GM20000 (cell line): Measurements from ENCODE around the gene PAPSS1.
"Not testable (repeated sequence)": the region's sequence is repeated elsewhere in the genome, so short reads cannot be mapped to it uniquely, and the experiment has no call there.

Experiments
- DNase-seq: peaks from one replicate; pipeline ENCODE4 v3.0.0; 2012; ENCODE audit warnings: low spot score
- TF ChIP-seq, protein P1 (sequence below): IDR thresholded peaks from 2 replicates; pipeline ENCODE4 v1.5.1; 2012; ENCODE audit warnings: mild to moderate bottlenecking, control low read depth; ENCODE audit errors: extremely low read depth, missing control alignments

PAPSS1 gene

DNA sequence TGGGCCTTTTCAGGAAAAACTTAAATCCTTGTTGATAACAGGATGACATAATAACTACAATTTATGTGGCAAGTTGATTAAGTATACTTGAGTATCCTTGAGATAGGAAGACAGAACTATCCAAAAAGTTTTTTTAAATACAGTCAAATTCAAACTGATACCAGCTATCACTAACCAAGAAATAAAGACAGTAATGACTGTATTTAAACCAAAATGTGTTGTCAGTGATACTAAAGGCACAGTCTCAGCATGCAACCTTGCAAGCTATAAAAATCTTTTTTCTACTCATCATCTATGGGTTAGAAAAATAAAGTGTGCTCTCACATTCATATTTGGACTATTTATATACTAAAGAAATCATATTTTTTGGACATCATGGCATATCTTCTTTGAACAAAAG, 64.7 kb downstream of the PAPSS1 start:
- TF ChIP-seq, protein P1, sequence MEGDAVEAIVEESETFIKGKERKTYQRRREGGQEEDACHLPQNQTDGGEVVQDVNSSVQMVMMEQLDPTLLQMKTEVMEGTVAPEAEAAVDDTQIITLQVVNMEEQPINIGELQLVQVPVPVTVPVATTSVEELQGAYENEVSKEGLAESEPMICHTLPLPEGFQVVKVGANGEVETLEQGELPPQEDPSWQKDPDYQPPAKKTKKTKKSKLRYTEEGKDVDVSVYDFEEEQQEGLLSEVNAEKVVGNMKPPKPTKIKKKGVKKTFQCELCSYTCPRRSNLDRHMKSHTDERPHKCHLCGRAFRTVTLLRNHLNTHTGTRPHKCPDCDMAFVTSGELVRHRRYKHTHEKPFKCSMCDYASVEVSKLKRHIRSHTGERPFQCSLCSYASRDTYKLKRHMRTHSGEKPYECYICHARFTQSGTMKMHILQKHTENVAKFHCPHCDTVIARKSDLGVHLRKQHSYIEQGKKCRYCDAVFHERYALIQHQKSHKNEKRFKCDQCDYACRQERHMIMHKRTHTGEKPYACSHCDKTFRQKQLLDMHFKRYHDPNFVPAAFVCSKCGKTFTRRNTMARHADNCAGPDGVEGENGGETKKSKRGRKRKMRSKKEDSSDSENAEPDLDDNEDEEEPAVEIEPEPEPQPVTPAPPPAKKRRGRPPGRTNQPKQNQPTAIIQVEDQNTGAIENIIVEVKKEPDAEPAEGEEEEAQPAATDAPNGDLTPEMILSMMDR: no peak
- no peak for DNase-seq

DNA sequence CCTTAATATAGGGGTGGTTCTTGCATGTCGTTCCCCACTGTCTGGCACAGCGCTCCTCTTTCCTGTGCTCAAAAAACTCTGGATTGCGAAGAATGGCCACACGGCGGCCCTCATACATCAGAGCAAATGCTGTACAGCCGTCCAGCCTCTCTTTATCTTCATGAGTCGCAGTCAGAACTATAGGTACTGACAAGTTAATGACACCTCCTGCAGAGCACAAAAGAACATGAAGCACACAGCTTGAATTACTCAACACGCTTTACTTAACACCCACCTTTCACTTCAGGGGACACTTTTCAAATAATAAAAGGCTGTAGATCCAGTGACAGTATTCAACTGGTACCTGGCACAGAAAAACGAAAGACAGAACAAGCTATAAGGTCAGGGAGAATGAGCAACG, 65.3 kb downstream of the PAPSS1 start:
- TF ChIP-seq, protein P1: no peak
- no peak for DNase-seq

DNA sequence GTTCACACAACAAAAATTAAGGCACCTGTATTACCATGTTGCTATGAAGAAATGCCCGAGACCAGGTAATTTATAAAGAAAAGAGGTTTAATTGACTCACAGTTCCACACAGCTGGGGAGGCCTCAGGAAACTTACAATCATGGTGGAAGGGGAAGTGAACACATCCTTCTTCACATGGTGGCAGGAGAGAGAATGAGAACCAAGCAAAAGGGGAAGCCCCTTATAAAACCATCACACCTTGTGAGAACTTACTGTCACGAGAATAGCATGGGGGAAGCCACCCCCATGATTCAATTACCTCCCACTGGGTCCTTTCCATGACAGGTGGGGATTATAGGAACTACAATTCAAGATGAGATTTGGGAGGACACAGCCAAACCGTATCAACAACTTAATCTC, 68.6 kb downstream of the PAPSS1 start:
- DNase-seq: not testable (repeated sequence)

DNA sequence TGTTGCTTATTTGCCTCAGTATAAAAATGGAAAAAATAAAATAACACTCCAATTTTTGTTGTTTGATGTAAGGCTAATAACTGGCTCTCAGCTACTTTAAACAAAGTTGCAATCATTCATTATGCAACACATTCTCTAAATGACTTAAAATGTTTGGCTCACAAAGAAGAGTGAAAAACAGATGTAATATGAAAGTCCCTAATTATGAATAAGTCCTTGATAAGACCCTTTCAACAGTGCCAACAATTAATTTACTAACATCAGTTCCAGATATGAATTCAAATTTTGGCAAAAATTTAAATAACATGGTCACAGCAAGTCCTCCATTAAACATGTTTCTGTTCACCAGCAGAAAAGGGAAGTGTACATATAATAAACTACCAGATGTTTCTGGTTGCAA, 69.8 kb downstream of the PAPSS1 start:
- DNase-seq: no peak
- TF ChIP-seq, protein P1: no peak

DNA sequence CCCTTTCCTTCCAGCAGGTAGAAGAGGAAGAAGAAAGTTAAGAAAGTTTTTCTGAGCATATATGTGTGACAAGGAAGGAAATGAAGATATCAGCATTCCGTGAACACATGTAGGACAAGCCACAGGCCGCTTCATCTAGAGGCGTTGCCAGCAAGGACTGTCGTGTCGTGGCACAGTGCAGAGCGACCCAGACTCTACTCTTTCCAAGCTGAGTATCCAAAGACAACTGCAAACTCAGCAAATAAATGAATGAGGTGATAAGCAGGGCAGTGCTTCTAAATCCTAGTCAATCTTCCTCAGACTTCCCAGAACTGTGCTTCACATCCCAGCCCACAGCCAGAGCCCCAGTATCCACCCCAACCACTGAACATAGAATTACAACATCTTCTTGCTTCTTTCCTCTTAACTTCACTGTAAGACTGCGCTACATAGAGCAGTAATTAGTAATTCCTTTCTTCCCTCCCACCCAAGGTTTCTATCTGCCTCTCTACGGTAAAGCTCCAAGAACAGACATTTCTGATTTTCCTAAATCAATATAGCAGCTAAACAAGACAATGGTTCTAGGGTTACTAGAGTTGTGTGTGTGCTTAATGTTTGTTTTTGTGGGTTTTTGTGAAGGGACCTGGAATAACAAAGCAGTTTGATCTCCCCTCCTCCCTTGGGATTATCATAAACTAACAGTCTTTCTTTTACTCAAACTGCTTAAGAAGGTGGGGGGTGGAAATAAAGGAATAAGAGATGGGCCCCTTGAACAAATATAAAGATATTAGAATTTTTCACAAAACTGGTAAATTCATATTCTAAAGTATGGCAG, 71.6 kb downstream of the PAPSS1 start:
- TF ChIP-seq, protein P1: no peak
- no peak for DNase-seq

DNA sequence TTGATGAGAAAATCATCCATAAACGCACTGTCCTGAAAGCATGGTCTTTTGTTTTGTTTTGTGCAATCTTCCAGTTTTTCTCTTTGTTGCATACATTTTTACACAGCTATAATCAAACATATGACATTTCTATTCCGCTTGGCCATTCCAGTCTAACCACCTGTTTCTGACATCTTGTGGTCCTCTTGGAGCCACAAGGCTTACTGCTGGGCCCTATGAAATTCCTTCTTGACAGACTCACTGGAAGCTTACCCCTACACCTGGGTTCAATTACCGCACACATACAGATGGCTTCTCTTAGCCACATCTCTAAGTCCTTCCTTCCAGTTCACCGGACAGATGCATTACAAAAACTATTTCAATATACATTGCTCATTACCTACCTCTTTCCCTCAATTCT, 72.4 kb downstream of the PAPSS1 start:
- DNase-seq: no peak
- TF ChIP-seq, protein P1: no peak

DNA sequence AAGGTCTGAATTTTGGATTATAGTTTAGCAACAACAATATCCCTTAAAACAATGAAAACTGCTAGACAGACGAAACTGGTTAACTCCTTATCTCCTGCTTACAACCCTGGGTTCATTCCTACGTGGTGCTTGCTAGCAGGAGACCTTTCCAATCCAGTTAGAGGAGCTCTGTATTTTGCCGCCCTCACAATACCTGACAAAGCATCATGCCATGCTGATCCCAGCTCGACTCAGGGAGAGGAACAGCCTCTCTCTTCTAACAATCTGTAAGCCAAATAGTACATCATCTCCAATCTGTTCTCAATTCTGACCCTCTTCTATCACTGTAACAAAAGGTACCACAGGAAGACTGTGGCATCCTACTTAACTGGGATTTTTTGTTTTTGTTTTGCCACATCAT, 74.4 kb downstream of the PAPSS1 start:
- no peak for DNase-seq
- TF ChIP-seq, protein P1: no peak

DNA sequence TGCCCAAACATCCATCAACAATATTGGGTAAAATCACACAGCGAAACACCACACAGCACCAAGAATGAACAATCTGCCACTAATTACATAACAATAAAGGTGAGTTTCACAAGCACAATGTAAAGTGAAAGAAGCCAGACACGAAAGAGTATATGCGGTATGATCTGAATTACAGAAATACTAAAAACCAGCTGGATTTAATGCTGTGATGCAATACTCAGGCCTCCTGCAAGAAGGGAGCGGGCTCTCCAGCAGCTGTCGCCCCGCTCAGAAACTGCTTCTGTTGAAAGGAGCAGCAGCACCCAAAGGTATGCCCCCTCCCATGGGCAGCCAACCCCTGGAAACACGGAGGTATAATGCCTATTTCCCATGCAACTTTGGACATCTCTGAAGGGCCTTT, 77.0 kb downstream of the PAPSS1 start:
- TF ChIP-seq, protein P1: no peak
- DNase-seq: no peak
